HUES6 (cell line): Measurements from ENCODE around the gene UCHL5.

ENCODE experiments used
- H3K27ac ChIP-seq: 2 replicates; pipeline ENCODE4 v1.7.0; 2013; ENCODE audit warnings: low read depth, mild to moderate bottlenecking, low read length, inconsistent platforms
- H3K27me3 ChIP-seq: 2 replicates; pipeline ENCODE4 v1.6.1; 2013; ENCODE audit warnings: low read length; ENCODE audit not compliant: control insufficient read depth, insufficient read depth
- H3K36me3 ChIP-seq: 2 replicates; pipeline ENCODE4 v1.6.1; 2013; ENCODE audit warnings: low read length; ENCODE audit not compliant: control insufficient read depth, insufficient read depth
- H3K4me1 ChIP-seq: 2 replicates; pipeline ENCODE4 v1.6.1; 2013; ENCODE audit warnings: low read length; ENCODE audit not compliant: control insufficient read depth, insufficient read depth
- H3K4me3 ChIP-seq: 2 replicates; pipeline ENCODE4 v1.5.1; 2013; ENCODE audit warnings: low read depth, low read length
- H3K9ac ChIP-seq: one replicate; pipeline ENCODE4 v1.6.1; 2013; ENCODE audit warnings: mild to moderate bottlenecking, low read length
- H3K9me3 ChIP-seq: 2 replicates; pipeline ENCODE4 v1.6.1; 2013; ENCODE audit warnings: low read depth, low read length; ENCODE audit not compliant: control insufficient read depth, insufficient read depth

UCHL5 gene, protein sequence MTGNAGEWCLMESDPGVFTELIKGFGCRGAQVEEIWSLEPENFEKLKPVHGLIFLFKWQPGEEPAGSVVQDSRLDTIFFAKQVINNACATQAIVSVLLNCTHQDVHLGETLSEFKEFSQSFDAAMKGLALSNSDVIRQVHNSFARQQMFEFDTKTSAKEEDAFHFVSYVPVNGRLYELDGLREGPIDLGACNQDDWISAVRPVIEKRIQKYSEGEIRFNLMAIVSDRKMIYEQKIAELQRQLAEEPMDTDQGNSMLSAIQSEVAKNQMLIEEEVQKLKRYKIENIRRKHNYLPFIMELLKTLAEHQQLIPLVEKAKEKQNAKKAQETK

DNA sequence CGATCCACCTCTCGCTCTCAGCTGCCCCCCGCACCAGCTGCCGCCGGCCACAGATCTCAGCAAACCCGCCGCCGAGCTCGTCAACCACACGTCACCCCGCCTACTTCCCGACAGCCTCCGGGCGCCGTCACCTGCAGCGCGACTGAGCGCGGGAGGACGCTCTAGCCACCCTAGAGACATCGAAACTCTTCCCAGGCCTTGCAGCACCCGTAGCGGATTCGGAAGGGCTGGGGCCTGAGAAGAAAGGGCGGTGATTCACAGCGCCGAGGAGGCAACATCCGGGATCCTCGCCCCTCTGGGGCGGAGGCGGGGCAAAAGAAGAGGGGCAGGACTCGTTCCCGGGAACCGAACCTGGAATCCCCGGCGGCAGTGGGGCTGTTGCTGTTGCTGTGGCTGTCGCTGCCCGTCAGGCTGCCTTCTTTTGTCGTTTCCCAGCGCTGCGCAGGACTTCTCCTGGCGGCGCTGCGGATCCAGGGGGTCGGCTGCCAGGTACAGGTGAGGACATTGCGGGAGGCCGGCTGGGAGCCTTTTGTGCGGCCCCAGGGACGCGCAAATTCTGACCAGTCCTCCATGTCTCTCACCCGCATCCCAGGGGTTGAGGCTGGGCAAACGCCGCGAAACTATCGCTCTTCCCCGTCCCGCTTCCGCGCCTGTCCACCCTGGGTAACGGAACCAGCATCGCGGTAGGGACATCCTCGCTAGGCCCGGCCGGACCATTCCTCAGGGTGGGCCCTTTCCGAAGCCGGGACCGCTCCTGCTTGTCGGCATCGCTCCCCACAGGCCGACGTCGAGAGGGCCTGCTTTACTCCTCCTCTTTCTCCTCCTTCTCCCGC, at the start of gene UCHL5, which contains the start of gene RO60:
TSS of gene UCHL5 (minus strand) at position 79 of the 833 bp plus-strand sequence. CDS start 100 bp downstream, outside the sequence.
TSS of gene RO60 (plus strand) at position 331 of the 833 bp plus-strand sequence. CDS start 9,443 bp downstream, outside the sequence.
- Histone ChIP-seq H3K4me1 (peaks cover 10% of the 10 kb centered on the region), H3K4me3 (peak within 1 kb of the TSS; percentile 90), H3K27ac (peak within 1 kb of the TSS; percentile 85), H3K9ac (peak within 1 kb of the TSS; percentile 98), H3K9me3 (no peaks in the 10 kb centered on the region), H3K27me3 (no peaks in the 10 kb centered on the region), H3K36me3 (peaks cover 5% of the 10 kb centered on the region; the same call in 1 of the 2 replicates)

DNA sequence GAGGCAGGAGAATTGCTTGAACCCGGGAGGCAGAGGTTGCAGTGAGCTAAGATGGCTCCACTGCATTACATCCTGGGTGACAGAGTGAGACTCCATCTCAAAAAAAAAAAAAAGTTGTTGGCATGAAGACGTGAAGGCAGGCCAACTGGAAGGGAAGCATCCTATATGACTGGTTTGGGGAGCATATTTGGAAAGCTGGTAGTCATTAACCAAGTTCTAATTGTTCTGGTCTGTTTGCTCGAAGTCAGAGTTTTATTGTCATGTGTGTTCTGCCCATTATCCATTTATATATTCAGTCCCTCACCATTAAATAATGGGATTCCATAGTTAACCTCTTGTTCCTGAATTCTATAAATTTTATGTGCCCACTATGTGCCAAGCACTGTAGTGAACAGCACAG, 49.3 kb upstream of the UCHL5 start:
- peaks cover 9% of the 10 kb centered on the region for H3K27me3 ChIP-seq
- H3K4me3 ChIP-seq, result no peak overlapping the region
- no peak overlapping the region for H3K27ac ChIP-seq
- no peaks in the 10 kb centered on the region for H3K36me3 ChIP-seq
- no peak overlapping the region for H3K9ac ChIP-seq
- peaks cover 25% of the 10 kb centered on the region for H3K4me1 ChIP-seq
- no peaks in the 10 kb centered on the region for H3K9me3 ChIP-seq

DNA sequence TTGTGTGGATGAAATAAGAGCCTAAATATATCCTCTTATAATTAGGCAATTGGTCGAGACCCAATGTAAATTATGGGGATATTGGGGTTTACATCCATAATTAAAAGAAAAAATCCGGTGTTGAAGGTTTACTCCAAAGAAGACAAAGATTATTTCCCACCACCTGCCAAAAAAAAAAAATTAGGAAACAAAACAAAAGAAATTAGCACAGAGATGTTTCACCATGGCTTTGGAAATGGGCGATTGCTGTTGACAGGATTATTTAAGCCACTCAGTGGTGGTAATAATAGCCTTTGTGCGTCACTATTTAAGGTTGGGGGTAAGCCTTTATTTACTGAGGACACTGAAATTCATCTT, 46.6 kb upstream of the UCHL5 start:
- no peaks in the 10 kb centered on the region for H3K36me3 ChIP-seq
- H3K9me3 ChIP-seq, result no peaks in the 10 kb centered on the region
- H3K27me3 ChIP-seq, result peaks cover 14% of the 10 kb centered on the region
- no peak overlapping the region for H3K27ac ChIP-seq
- H3K4me3 ChIP-seq, result peak overlapping the region; percentile 75
- peaks cover 6% of the 10 kb centered on the region; the same call in 1 of the 2 replicates for H3K4me1 ChIP-seq
- H3K9ac ChIP-seq, result peak overlapping the region; percentile 64

DNA sequence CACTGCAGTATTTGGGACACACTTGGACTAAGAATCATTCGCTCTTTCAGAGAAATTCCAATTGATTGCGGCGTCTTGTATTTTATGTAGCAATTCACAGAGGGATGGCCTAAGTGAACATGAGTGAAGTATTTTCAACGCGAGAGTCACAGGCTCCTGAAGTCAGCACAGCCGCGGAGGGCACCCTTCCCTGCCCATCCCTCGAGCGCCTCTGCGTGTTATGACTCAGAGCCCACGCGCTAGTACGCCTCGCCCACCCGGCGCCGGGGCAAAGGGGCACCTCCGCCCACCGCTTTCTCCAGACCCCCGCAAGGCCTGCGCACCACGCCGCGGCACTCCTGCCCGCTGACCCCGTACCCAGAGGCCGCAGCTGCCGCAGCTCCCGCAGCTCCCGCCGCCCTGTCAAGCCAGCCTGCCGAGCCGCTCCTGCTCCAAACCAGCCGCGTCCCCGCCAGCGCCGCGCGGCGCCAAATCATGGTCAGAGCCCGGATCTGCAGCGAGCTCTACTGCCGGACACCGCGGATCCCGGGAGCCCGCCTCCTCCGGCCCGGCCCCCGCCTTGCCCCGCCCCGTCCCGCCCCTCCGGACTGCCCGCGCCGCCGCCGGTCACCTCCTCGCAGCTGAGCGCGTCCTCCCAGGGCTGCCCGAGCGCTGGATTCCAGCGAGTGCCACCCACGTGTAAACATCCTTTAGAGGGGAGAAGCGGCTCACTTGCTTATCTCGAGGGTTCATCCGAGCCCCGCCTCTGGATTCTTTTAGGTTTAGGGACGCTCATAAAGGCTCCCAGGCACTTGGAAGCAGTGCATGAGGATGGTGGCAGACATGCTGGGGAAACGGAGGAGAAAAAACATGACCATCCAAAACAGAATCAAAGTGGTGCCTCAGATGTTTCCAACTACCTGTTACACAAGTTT, 46.0 kb upstream of the UCHL5 start, which contains the start of gene GLRX2:
TSS of gene GLRX2 (minus strand) at position 508 of the 914 bp plus-strand sequence. CDS start at position 476, 32 bp downstream.
- Histone ChIP-seq H3K27ac (no peak within 1 kb of the TSS; the same call in 1 of the 2 replicates), H3K4me1 (peaks cover 6% of the 10 kb centered on the region; the same call in 1 of the 2 replicates), H3K36me3 (no peaks in the 10 kb centered on the region), H3K9me3 (no peaks in the 10 kb centered on the region), H3K9ac (peak within 1 kb of the TSS; percentile 64), H3K4me3 (peak within 1 kb of the TSS; percentile 75), H3K27me3 (peaks cover 14% of the 10 kb centered on the region)

DNA sequence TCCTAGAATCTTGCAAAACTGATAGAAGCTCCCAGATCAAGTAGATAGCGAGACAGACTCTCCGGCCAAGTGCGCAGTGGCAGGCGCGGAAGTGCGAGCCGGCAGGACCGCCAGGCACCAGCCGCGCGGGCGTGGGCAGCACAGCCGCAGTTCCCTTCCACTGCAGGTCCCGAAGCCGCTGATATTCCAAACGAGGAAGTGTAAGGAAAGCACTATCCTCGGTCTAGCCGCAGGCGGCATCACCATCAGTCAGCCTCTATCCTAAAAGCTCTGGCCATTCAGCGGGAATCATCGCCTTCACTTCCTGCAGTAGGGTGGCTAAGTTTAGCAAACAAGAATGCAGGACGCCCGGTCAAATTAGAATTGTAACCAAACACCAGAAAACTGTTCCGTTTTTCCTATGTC, 45.3 kb upstream of the UCHL5 start:
- H3K9me3 ChIP-seq, result no peaks in the 10 kb centered on the region
- H3K4me3 ChIP-seq, result peak overlapping the region; percentile 75
- no peak overlapping the region; the same call in 1 of the 2 replicates for H3K27ac ChIP-seq
- H3K4me1 ChIP-seq, result peaks cover 6% of the 10 kb centered on the region; the same call in 1 of the 2 replicates
- peak overlapping the region; percentile 55 for H3K9ac ChIP-seq
- peaks cover 14% of the 10 kb centered on the region for H3K27me3 ChIP-seq
- no peaks in the 10 kb centered on the region; the same call in 1 of the 2 replicates for H3K36me3 ChIP-seq

DNA sequence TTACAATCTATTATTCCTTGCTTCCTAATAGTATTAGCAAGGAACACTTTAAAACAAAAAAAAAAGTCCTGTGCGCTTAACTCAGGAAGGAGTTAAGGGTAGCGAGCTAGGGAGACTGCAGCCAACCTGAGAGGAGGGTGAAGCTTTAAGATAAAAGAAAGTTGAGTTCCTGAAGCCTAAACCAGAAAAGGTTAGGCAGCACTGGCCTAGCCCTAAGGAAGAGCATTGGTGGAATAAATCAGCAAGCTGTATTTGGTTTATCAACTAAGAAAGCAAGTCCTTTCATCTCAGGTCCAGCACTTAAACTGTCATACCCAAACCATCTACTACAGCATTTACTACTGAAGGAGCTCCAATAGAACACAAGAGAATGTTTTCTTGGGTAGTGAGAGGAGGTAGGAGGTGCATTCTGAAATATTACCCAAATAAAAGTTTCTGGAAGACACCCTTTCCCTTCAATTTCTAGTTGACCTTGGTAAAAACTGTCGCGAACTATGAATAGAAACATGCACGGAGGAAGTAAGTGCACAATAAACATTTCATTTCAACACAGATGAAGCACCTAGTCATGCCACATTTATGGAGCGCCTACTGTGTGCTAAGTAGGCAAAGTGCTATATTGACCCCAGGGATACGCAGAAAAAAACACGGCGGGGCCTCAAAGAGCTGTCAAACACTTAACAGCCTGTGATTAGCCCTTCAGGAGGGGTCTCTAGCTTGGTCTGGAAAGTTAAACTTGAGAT, 44.8 kb upstream of the UCHL5 start:
- no peaks in the 10 kb centered on the region for H3K9me3 ChIP-seq
- H3K36me3 ChIP-seq, result peaks cover 4% of the 10 kb centered on the region; the same call in 1 of the 2 replicates
- H3K27ac ChIP-seq, result no peak overlapping the region
- H3K4me1 ChIP-seq, result peaks cover 6% of the 10 kb centered on the region; the same call in 1 of the 2 replicates
- H3K27me3 ChIP-seq, result peaks cover 14% of the 10 kb centered on the region
- peak overlapping the region; percentile 75 for H3K4me3 ChIP-seq
- peak overlapping the region; percentile 55 for H3K9ac ChIP-seq

DNA sequence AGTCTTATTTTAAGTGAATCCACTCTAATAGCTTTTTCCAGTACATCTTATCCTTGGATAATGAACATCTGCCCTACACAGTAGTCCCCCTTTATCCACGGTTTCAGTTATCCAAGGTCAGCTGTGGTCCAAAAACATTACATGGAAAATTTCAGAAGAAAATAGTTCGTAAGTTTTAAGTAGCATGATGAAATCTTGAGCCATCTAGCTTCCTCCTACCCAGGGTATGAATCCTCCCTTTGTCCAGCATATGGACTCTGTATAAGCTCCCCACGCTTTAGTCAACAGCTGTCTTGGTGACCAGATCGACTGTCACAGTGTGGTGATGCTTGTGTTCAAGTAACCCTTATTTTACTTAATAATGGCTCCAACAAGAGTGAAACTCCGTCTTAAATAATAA, 43.5 kb upstream of the UCHL5 start:
- no peaks in the 10 kb centered on the region for H3K9me3 ChIP-seq
- H3K9ac ChIP-seq, result no peak overlapping the region

DNA sequence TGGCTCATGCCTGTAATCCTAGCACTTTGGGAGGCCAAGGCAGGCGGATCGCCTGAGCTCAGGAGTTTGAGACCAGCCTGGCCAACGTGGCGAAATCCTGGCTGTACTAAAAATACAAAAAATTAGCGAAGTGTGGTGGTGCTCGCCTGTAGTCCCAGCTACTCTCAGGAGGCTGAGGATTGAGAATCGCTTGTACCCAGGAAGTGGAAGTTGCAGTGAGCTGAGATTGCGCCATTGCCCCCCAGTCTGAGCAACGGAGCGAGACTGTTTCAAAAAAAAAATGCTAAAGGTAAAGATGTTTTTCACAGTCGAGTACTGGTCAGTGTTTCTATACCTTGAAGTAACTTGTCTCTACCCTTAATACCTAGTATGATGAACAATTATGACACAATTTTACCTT, 35.0 kb upstream of the UCHL5 start:
- Histone ChIP-seq H3K9ac (no peak overlapping the region), H3K27me3 (no peaks in the 10 kb centered on the region), H3K9me3 (no peaks in the 10 kb centered on the region), H3K36me3 (peaks cover 15% of the 10 kb centered on the region), H3K4me3 (no peak overlapping the region), H3K27ac (no peak overlapping the region), H3K4me1 (no peaks in the 10 kb centered on the region)

More for the DNA sequence above, 43.5 kb upstream of the UCHL5 start:
- Histone ChIP-seq H3K4me3 (no peak overlapping the region), H3K27ac (no peak overlapping the region), H3K27me3 (peaks cover 14% of the 10 kb centered on the region), H3K36me3 (peaks cover 5% of the 10 kb centered on the region; the same call in 1 of the 2 replicates), H3K4me1 (peaks cover 6% of the 10 kb centered on the region; the same call in 1 of the 2 replicates)

DNA sequence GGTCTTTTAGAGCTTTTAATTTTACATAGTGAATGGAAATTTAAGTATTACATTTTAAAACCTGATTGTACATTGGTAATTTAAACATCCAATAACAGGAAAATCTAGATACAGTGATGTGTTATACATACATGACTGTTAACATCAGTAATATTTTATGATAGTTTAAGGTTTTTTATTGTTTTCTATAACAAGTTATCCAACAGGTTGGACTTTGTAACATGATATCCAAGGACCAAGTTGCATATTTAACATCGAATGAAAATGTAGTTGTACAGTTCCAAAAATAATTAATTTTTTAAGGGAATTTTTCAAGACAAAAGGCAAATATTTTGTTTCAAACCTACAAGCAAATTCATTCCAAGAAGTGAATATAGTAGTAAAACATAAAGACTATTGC, 31.7 kb upstream of the UCHL5 start:
- Histone ChIP-seq H3K27me3 (no peaks in the 10 kb centered on the region), H3K9ac (no peak overlapping the region), H3K4me3 (no peak overlapping the region), H3K27ac (no peak overlapping the region), H3K9me3 (no peaks in the 10 kb centered on the region), H3K4me1 (no peaks in the 10 kb centered on the region), H3K36me3 (peaks cover 17% of the 10 kb centered on the region)

DNA sequence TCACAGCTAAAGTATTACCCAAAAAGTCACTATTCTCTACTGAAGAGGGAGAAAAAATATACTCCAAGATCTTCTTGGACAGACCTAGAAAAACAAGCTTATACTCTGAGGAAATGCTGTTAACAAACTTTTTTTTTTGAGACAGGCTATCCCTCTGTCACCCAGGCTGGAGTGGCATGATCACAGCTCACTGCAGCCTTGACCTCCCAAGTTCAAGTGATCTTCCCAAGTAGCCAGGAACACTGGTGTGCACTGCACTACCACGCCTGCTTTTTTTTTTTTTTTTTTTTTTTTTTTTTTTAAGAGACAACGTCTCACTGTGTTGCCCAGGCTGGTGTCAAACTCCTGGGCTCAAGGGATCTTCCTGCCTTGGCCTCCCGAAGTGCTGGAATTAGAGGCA, 28.7 kb upstream of the UCHL5 start:
- Histone ChIP-seq H3K27ac (no peak overlapping the region), H3K4me1 (no peaks in the 10 kb centered on the region), H3K36me3 (peaks cover 42% of the 10 kb centered on the region), H3K9ac (no peak overlapping the region), H3K27me3 (no peaks in the 10 kb centered on the region), H3K9me3 (no peaks in the 10 kb centered on the region), H3K4me3 (no peak overlapping the region)
